Body of pancreas (tissue), 4 donors: ENCODE measurements around the gene FADS1. TPM values are rescaled to one million over a fixed set of nuclear protein-coding genes. Genes with fewer than 3 reads are reported as not detected.

Source experiments
- ATAC-seq: fragments of 150-250 bp; one replicate; pipeline ENCODE4 v1.9.1; 2016
- DNase-seq, 4 donors: peaks; one replicate each; pipeline ENCODE4 v3.0.0-alpha.2; 2019
- H3K27ac ChIP-seq, 4 donors: fragments of 200-600 bp; sonication (generic); 1 replicate in 3 of 4; 2 replicates in 1 of 4; pipeline versions ENCODE4 v1.5.1 to v1.6.1; 2016 to 2019; ENCODE audit warnings: mild to moderate bottlenecking in 1 of 4, mixed read lengths in 1 of 4, moderate library complexity in 1 of 4
- H3K27me3 ChIP-seq, 2 donors: fragments of 200-600 bp; sonication (generic); one replicate each; pipeline ENCODE4 v1.6.0; 2016; ENCODE audit warnings: mild to moderate bottlenecking in 1 of 2
- H3K36me3 ChIP-seq, 2 donors: fragments of 200-600 bp; sonication (generic); replicated peaks in 1 of 2; 2 replicates each; pipeline ENCODE4 v1.5.1; 2016; ENCODE audit warnings: low read depth in 2 of 2; ENCODE audit not compliant: insufficient read depth in 1 of 2
- H3K4me1 ChIP-seq: fragments of 200-600 bp; sonication (generic); one replicate; pipeline ENCODE4 v1.6.0; 2016
- H3K4me3 ChIP-seq, 2 donors: fragments of 200-600 bp; sonication (generic); 1 replicate in 1 of 2; 2 replicates in 1 of 2; pipeline ENCODE4 v1.5.1; 2016 to 2019
- H3K9me3 ChIP-seq, 3 donors: fragments of 200-600 bp; sonication (generic); 1 replicate in 2 of 3; 2 replicates in 1 of 3; pipeline ENCODE4 v1.5.1; 2016
- CTCF ChIP-seq, 7 experiments: fragments of 450-650 bp in 4 of 7; fragments of 200-600 bp in 3 of 7; sonication (generic) in 3 of 7; IDR thresholded peaks; one replicate each; pipeline ENCODE4 v1.5.1; 2016 to 2019; ENCODE audit warnings: antibody characterized with exemption in 7 of 7
- POLR2A ChIP-seq, 3 donors: fragments of 450-650 bp; IDR thresholded peaks; one replicate each; pipeline ENCODE4 v1.6.1; 2016; ENCODE audit warnings: antibody characterized with exemption in 3 of 3, mild to moderate bottlenecking in 2 of 3
- WGBS, 2 donors: methylation state at CpG; one replicate each; pipeline ENCODE4 v1.1.5; 2017; 5-methylcytosine and 5-hydroxymethylcytosine counted together
- intact Hi-C: fragments of 100-400 bp; cut with DNase I; formaldehyde crosslinking; loops from one replicate; pipeline ENCODE4 v1.15.1; 2023
- total RNA-seq, 2 donors: library from RNA; depleted of rRNA; stranded (reverse); fragments of >200 nt; gene quantifications; one replicate each; pipeline ENCODE4 v1.1.0, GENCODE V29; 2016

FADS1 gene
- total RNA-seq, 2 donors from 2014 or later, result 4.6 to 7.0 TPM

- no peaks in the 10 kb centered on the region for H3K27me3 ChIP-seq
- TF ChIP-seq POLR2A (IDR thresholded peaks at IDR 0.05) (no peak), CTCF (IDR thresholded peaks at IDR 0.05) (no peak)
- intact Hi-C loops, result no loop called here
- no peak overlapping the region for H3K4me3 ChIP-seq
- peaks cover 2% of the 10 kb centered on the region for H3K4me1 ChIP-seq
- no peak for ATAC-seq
- no peaks in the 10 kb centered on the region for H3K9me3 ChIP-seq
- DNase-seq, result no peak
- no peaks in the 10 kb centered on the region for H3K36me3 ChIP-seq
- H3K27ac ChIP-seq, result no peak overlapping the region
- WGBS, 2 donors, result 82 to 92% methylated on average over 5 to 14 of the region's 14 CpGs
Observed at GRCh38 chr11:61854966-61855714, 38.3 kb upstream of the FADS1 start.

- ATAC-seq (no peak), DNase-seq (no peak)
- Histone ChIP-seq H3K4me3 (no peak overlapping the region), H3K27me3 (no peaks in the 10 kb centered on the region), H3K4me1 (no peaks in the 10 kb centered on the region), H3K9me3 (no peaks in the 10 kb centered on the region), H3K27ac (no peak overlapping the region), H3K36me3 (no peaks in the 10 kb centered on the region)
- TF ChIP-seq CTCF (IDR thresholded peaks at IDR 0.05) (no peak), POLR2A (IDR thresholded peaks at IDR 0.05) (peak in 1 of 3 donors; percentile 3)
- 92 to 94% methylated on average over 8 to 17 of the region's 17 CpGs for WGBS, 2 donors
- intact Hi-C loops, result no loop called here
Observed at GRCh38 chr11:61854206-61854895, 37.5 kb upstream of the FADS1 start.

GRCh38 chr11:61853698-61854169, 36.9 kb upstream of the FADS1 start:
- no peaks in the 10 kb centered on the region for H3K9me3 ChIP-seq
- H3K4me1 ChIP-seq, result no peaks in the 10 kb centered on the region
- H3K36me3 ChIP-seq, result no peaks in the 10 kb centered on the region
- TF ChIP-seq CTCF (IDR thresholded peaks at IDR 0.05) (no peak), POLR2A (IDR thresholded peaks at IDR 0.05) (no peak)
- no peaks in the 10 kb centered on the region for H3K27me3 ChIP-seq
- ATAC-seq, result no peak
- DNase-seq, result no peak
- 72 to 74% methylated on average over 7 to 13 of the region's 13 CpGs for WGBS, 2 donors
- intact Hi-C loops, result no loop called here
- no peak overlapping the region for H3K4me3 ChIP-seq
- no peak overlapping the region for H3K27ac ChIP-seq

- Histone ChIP-seq H3K27me3 (no peaks in the 10 kb centered on the region), H3K4me1 (no peaks in the 10 kb centered on the region), H3K4me3 (no peak overlapping the region), H3K27ac (no peak overlapping the region), H3K9me3 (no peaks in the 10 kb centered on the region), H3K36me3 (no peaks in the 10 kb centered on the region)
- TF ChIP-seq POLR2A (IDR thresholded peaks at IDR 0.05) (no peak), CTCF (IDR thresholded peaks at IDR 0.05) (no peak)
- DNase-seq (no peak), ATAC-seq (no peak)
- intact Hi-C loops, result no loop called here
- whole genome bisulfite sequencing, 2 donors, result 80 to 90% methylated on average over 6 of the region's 6 CpGs
Observed at GRCh38 chr11:61851900-61852295, 35.1 kb upstream of the FADS1 start.
